Measurements from ENCODE around the gene TBCEL. TPM values are rescaled to one million over a fixed set of nuclear protein-coding genes. Genes with fewer than 3 reads are reported as not detected.

TBCEL gene, protein sequence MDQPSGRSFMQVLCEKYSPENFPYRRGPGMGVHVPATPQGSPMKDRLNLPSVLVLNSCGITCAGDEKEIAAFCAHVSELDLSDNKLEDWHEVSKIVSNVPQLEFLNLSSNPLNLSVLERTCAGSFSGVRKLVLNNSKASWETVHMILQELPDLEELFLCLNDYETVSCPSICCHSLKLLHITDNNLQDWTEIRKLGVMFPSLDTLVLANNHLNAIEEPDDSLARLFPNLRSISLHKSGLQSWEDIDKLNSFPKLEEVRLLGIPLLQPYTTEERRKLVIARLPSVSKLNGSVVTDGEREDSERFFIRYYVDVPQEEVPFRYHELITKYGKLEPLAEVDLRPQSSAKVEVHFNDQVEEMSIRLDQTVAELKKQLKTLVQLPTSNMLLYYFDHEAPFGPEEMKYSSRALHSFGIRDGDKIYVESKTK
- polyA plus RNA-seq, result 10 to 100 TPM in 1 of 3 donors, 1 to 10 TPM in 2; 3.2 to 16.9 (median 5.2) TPM

DNA sequence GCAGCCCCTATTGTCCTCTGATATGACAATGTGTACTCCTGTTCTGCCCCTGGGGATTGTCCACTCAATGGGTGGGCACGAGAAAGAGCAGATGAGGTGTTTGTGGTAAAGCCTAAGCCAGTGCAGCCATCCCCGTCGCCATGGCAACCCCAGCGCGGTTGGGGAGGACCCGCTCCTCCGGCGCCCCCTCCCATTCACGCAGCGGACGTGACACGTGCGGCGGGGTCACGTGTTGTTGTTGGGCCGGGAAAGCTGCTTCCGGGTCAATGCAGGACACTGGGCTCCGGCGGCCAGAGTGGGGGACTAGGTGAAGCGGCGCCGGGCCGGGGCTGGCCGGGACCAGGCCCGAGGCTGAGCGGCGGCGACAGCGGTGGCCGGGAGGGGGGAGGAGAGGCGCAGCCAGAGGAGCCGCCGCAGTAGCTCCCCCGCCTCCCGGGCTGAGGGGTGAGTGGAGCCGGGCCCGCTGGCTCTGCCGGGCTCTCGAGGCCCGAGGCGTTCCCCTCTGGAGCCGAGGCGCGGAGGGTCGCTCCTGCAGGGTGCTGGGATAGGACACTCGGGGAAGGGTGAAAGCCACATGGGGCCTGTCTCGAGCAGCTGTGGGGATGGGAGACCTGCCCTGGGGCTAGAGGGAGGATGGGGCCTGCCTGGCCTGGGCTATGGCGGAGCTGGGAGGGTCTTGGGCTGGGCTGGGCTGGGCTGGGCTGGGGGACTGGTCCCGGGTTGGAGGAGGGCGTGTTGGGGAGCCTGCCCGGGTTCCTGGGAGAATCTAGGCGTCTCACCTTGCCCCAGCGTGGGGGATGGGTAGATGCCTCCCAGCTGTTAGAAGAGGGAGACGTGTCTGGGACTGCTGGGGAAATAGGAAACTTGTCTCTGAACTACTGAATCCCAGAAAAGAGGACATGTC is at the start of gene TBCEL:
TBCEL (plus strand) TSS at position 255 of the 904 bp plus-strand sequence. CDS start 21,589 bp downstream, outside the sequence.
- WGBS, 3 donors, result 0 to 1% (median 1%) methylated on average over 51 to 54 of the region's 54 CpGs

DNA sequence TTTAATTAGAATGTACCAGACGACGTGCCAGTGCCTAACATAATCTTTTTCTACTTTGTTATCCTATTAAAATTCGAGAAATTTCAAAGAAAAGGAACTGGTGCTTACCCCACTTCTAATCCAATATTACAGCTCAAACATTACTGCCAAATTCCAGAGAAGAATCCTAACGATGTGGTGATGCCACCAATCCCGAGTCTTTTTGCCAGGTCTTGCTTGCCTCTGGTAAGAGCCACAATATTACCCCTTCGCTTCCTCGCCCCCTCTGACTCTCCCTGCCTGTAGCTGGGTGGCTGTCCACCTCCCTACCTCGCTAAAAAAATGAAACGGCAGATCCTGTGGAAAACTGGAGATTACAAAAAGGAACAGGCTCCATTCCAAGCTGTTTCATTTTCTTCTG is 49.4 kb upstream of the TBCEL start:
- 59 to 60% (median 59%) methylated on average over 9 of the region's 9 CpGs for WGBS, 3 donors
- no peak overlapping the region for H3K27ac ChIP-seq (ENCODE audit: low read depth, low read length)

More for the DNA sequence above, at the start of gene TBCEL:
- no peak within 1 kb of the TSS for H3K27ac ChIP-seq (ENCODE audit: low read depth, low read length)

DNA sequence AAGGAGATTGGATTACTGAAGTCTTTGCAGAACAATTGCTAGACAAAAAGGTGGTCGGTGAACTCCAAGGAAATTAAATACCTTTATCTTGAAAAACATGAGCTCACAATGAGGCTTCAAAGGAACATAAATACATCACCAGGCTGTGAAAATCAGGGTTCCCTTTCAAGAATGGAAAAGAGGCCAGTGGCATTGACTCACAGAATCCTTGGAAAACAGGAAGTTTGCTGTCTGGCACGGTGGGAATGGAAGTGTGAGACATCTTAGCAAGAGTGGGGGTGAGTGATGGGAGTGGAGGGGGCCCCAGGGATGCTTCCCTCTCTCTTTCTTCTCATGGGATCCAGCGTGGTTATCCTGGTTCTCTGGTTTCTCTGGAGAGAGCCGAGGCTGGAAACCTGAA is 48.9 kb upstream of the TBCEL start:
- WGBS, 3 donors, result 22 to 41% (median 36%) methylated on average over 4 of the region's 4 CpGs
- H3K27ac ChIP-seq (ENCODE audit: low read depth, low read length), result no peak overlapping the region

DNA sequence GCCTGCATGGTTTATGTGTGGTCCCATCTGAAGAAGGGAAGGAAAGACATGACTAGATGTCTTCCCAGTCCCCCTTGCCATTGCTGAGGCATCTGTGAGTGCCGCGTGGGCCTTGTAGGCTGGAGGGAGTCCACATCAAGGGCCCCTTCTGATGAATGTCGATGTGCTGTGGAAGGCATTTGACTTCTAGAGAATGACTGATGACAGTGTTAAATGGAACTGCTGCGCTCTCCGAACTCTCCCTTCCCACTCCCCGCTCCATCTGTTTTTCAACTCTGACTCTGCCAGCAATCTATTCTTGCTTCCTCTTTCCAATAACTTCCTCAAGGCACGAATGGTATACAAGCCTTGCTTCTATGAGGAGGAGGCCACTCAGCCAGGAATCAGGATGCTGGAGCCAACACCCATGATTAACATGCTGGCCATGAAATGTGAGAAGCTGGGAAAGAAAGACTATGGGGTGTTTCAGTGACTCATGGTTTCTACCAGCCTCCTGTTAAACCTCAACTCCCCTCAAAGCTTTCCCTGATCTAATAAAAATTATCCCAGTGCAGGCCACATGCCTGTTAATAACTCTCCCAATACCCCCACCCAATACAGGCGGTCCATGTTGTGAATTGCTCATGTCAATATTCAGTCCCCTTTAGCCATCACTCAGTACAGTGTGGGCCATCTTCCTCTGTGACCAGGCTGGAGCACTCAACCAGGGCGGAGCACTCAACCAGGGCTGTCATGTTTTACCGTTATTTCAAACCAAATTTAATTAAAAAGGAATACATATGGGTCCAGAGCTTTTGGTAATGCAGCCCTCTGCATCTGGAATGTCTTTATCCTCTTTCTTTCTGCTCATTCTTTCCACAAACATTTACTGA is 46.4 kb upstream of the TBCEL start:
- no peak overlapping the region for H3K27ac ChIP-seq (ENCODE audit: low read depth, low read length)

DNA sequence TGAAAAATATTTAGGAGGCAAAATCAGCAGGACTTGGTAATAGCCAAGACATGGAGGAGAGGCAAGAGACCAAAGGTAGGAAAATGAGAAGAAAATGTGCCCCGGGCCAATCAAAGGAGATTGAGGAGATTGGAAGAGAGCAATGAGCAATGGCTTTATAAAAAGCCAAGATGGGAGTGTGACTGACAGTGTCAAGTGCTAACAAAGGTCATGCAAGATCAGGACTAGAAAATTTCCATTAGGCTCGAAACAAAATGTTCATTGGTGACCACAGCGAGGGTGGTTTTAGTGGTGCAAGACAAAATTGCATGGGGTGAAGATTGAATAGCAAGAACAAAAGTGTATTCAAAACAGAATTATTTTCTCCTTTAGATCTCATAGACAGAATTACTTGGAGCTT is 45.2 kb upstream of the TBCEL start:
- 62 to 83% (median 70%) methylated on average over 3 of the region's 3 CpGs for WGBS, 3 donors
- H3K27ac ChIP-seq (ENCODE audit: low read depth, low read length), result no peak overlapping the region

More for the DNA sequence above, 46.4 kb upstream of the TBCEL start:
- 67 to 81% (median 71%) methylated on average over 10 of the region's 10 CpGs for WGBS, 3 donors

DNA sequence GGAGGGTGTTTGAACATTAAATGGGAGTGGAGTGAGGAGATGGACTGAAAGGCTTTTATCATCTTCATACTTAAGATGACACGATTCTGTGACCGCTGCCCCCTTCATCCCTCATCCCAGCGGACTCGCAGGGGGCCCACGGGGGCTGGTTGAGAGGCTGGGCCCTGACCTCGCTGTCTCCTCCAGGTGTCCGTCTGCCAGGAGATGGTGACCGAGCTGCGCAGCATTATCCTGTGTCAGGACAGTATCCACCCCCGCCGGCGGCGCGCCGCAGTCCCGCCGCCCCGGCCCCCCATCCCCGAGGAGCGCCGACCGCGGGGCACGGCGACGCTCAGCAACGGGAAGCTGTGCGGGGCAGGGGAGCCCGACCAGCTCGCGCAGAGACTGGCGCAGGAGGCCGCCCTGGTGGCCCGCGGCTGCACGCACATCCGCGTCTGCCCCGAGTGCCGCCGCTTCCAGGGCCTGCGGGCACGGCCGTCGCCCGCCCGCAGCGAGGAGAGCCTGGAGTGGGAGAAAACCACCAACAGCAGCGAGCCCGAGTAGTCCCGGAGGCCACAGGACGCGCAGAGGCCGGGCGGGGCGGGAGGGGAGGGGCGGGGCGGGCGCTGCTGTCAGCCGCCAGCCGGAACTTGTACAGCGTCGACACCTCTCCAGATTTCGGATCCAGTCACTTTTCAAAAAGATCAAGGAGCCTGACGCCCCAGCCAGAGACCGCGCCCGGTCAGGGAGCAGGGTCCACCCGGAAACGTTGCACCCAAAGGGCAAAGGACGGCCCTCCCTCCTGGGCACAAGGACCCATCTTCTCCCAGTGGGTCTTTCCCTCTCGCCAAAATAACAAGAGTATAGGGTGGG is 38.0 kb upstream of the TBCEL start:
- WGBS, 3 donors, result 3 to 5% (median 3%) methylated on average over 54 to 72 of the region's 72 CpGs
- H3K27ac ChIP-seq (ENCODE audit: low read depth, low read length), result no peak overlapping the region

DNA sequence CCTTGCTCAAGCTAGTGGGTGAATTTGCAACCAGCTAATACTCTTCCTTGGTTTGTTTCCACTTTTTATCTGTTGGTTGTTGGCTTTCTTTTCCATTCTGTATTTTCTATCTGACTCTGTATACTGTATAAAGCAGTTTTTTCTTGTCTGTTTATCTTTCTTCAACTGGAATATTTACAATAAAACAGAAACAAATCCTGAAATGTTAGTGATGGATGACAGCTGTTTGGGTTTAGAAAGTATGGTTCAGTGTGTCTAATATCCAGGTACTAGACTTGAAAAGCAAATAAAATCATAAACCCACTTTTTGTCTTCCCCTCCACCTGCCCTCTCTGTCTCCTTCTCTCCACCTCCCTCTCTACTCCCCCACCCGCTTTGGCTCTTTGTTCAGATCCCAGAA is 35.3 kb upstream of the TBCEL start:
- H3K27ac ChIP-seq (ENCODE audit: low read depth, low read length), result no peak overlapping the region
- 95 to 100% (median 98%) methylated on average over 1 of the region's 1 CpG for WGBS, 3 donors

DNA sequence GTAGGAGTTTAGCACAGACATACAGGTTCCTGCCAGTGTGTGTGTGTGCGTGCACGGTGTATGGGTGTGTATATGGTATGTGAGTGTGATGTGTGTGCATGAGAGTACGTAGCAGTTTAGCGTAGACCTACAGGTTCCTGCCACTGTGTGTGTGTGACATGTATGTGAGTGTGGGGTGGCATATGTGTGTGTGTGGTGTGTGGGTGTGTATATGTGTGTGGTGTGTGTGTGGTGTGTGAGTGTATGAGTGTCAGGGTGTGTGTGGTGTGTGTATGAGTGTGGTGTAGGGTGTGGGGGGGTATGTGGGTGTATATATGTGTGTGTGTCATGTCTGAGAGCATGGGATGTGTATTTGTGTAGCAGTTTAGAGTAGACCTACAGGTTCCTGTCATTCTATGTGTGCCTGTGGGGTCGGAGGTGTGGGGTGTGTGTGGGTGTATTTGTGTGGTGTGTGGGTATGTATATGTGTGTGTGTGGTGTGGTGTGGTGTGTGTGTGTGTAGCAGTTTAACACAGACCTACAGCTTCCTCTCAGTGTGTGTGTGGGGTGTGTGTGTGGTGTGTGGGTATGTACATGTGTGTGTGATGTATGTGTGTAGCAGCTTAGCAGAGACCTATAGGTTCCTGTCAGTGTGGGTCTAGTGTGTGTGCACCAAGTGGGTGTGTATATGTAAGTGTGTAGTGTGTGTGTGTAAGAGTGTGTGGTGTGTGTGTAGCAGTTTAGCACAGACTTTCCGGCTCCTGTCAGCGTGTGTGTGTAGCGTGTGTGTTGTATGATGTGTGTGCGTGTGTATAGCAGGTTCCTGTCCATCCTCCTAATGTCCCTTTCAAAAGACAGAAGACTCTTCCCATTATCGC is 31.8 kb upstream of the TBCEL start:
- H3K27ac ChIP-seq (ENCODE audit: low read depth, low read length), result no peak overlapping the region
- WGBS, 3 donors, result 88 to 95% (median 88%) methylated on average over 10 of the region's 10 CpGs

DNA sequence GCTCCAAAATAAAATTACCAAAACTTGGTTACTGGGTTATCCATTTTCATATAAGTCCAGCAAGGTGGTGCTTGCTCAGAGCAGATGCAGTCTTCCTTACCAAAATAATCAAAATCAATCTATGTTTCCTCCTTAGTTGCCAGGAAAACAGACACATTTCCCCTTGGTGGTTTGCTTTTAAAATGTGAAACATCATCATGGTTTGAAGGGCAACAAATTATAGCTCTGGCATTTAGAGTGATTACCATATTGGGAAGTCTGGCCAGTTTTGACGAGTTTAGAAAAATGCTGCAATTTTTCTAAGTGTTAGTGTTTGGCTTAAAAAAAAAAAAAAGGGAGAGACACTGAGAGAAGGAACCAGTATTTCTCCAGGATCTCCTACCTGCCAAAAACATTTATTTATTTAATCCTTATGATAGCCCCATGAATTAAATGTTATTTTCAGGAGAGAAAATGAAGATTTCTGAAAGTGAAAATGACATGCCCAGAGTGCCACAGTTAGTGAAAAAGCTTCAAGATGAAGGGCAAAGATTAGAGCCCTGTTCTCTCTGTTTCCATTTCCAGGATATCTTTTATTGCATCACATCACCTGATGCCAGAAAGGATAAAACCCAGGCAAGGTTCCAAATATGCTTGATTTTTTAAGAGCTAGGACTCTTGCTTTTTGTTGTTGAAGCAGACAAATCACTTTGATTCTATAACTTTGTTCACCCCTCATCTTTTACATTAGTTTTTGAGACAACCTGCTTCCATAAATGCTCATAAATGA is 29.6 kb upstream of the TBCEL start:
- H3K27ac ChIP-seq (ENCODE audit: low read depth, low read length), result no peak overlapping the region
- WGBS, 3 donors, result 19 to 41% (median 27%) methylated on average over 1 of the region's 1 CpG

DNA sequence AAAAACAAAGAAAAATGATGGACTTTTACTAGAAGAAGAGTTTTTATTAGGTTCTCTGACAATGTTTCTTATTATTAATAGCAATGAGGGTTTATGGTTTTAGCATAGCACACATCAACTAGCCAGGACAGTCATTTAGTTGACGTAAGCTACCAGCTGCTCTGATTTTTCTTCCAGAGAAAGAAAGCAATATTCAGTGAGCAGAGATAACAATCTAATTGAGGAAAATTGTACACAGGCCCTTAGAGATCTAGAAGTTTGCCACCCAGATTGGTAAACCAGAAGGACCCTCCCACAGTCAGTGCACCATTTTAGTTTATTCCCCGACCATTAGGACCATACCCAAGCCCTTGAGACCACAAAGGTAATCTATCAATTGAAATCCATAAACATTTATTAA is 28.7 kb upstream of the TBCEL start:
- H3K27ac ChIP-seq (ENCODE audit: low read depth, low read length), result no peak overlapping the region
- WGBS, 3 donors, result 89 to 94% (median 92%) methylated on average over 2 of the region's 2 CpGs

DNA sequence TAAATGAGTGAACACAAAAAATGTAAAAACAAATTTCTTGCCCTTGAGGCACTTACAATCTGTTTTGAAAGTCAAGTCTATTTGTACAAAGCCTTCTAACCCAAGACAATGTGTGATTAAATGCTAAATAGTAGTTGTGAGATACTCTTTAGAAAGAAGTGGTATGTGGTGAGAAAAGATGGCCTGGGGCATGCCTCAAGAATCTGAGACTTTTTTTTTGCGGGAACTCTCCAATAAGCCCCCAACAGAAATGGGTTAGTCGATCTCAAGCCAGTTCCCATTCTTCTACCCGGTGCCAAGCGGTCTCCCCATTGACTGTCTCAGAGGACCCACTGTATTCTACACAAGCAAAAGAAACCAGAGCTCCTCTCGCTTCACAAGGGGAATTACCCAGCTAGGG is 26.9 kb upstream of the TBCEL start:
- WGBS, 3 donors, result 88 to 93% (median 92%) methylated on average over 5 of the region's 5 CpGs

DNA sequence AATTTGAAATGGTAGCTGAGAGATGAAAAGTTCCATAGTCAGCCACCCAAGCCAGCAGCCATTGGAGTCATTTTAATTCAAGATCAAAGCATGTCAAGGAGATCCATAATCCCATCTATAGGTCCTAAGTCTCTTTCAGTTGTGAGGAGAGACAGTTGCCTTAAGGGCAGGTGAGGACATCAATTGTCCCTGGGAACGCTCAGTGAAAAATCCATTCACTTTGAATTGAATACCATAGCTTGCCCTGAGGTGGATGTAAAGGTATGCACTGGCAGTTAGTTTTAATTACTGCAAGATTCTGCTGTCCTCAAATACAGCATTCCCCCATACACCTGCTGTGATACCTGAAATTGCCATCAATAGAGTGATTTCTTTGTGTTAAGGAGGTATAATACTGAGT is 25.3 kb upstream of the TBCEL start:
- WGBS, 3 donors, result 93 to 97% (median 96%) methylated on average over 1 of the region's 1 CpG
- no peak overlapping the region for H3K27ac ChIP-seq (ENCODE audit: low read depth, low read length)

More for the DNA sequence above, 26.9 kb upstream of the TBCEL start:
- H3K27ac ChIP-seq (ENCODE audit: low read depth, low read length), result no peak overlapping the region

DNA sequence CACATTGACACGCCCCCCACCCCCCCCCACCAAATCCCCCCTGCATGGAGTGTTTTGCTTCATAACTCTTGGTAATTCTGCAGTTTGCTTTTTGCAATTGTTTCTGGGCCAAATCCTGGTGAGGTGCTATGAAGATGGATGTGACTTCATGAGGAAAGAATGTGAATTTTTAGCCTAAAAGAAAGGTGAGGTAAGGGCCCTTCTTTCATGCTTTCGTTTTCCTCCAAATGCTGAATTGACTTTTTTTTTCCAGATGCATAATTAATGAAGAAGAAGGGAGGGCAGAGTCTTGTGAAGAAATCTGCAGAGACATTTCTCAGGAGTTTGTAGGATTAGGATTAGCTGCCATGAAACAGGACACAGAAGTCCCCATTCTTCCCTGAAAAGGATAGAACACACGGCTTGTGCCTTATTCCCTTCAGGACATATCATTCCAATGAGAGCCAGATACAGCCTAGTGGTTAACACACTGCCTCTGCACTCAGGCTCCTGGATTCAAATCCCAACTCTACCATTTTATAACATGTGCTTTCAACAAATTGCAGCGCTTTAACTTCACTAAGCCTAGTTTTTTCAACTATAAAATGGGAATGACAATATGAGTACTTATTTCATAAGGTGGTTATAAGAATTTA is 19.6 kb upstream of the TBCEL start:
- no peak overlapping the region for H3K27ac ChIP-seq (ENCODE audit: low read depth, low read length)
- whole genome bisulfite sequencing, 3 donors, result 48 to 61% (median 52%) methylated on average over 4 of the region's 4 CpGs

DNA sequence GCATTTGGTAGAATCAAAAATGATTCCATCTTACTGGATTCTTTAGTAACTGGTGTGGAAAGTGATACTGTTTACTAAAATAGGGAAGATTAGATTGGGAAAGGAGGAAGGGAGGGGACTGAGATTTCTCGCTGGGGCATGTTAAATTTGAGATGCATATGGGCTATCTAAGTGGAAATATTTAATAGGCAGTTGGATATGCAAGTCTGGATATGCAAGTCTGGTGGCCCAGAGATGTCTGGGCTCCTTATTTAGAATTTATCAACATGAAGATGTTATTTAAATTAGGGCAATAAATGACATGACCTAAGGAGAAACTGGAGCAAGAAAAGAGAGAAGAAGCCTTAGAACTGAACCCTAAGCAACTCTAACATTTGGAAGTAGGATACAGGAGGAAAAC is 17.0 kb upstream of the TBCEL start:
- H3K27ac ChIP-seq (ENCODE audit: low read depth, low read length), result no peak overlapping the region
- WGBS, 3 donors, result 71 to 87% (median 85%) methylated on average over 1 of the region's 1 CpG

DNA sequence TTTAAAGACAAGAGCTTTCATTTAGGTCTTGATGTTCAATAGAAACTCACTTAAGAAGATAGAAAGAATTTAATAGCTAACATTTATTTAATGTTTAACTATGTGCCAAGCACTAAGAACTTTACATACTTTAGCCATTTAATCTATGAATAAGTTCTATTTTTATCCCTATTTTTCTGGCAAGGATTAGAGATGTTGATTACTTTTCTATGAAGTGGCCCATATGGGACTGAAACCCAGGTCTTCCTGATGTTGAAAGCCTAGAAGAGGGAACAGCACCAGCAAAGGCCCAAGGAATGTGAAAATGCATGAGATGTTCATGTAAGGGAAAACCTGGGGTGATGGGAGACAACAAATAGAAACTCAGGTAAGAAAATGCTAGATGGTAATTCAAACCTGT is 15.4 kb upstream of the TBCEL start:
- no peak overlapping the region for H3K27ac ChIP-seq (ENCODE audit: low read depth, low read length)

DNA sequence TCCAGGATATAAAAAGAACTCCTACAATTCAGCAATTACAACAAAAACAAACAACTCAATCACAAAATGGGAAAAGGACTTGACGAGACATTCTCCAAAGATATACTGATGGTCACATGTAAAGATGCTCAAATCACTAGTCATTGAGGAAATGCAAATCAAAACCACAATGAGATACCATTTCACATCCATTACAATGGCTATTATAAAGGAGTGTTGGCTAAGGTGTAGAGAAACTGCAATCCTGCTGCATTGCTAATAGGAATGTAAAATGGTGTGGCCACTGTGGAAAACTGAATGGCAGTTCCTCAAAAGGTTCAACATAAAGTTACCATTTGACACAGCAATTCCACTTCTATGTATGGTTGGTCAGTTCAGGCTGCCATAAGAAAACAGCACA is 11.8 kb upstream of the TBCEL start:
- no peak overlapping the region for H3K27ac ChIP-seq (ENCODE audit: low read depth, low read length)
- 73 to 85% (median 80%) methylated on average over 1 of the region's 1 CpG for WGBS, 3 donors

Measured in adipose tissue (tissue), 3 donors.